ENCODE data around the gene TLCD3A. TPM values are rescaled to one million over a fixed set of nuclear protein-coding genes. Genes with fewer than 3 reads are reported as not detected.

Gene TLCD3A
- polyA plus RNA-seq, 1 of the 3 experiments (the other 2 are of a cell fraction): 31.7 TPM

GRCh38 chr17:720706-721539 is 11.5 kb upstream of the TLCD3A start:
- Histone ChIP-seq H3K79me2 (ENCODE audit: insufficient read depth) (no peaks in the 10 kb centered on the region), H2AFZ (ENCODE audit: low read depth) (no peak overlapping the region), H3K9me2 (no peaks in the 10 kb centered on the region), H4K20me1 (ENCODE audit: insufficient read depth) (no peaks in the 10 kb centered on the region), H3K4me2 (no peak overlapping the region), H3K9me3 (no peaks in the 10 kb centered on the region), H3K27ac (ENCODE audit: low read depth in 2 of 2, low read length in 1 of 2) (no peak overlapping the region), H3K9ac (no peak overlapping the region), H3K4me3 (ENCODE audit: low read depth in 2 of 2, low read length in 1 of 2) (no peak overlapping the region), H3K4me1 (ENCODE audit: control insufficient read depth in 1 of 2, insufficient read depth in 2 of 2, low read depth in 1 of 2, low read length in 1 of 2) (no peaks in the 10 kb centered on the region; a peak in 1 of 4 replicates), H3K27me3 (ENCODE audit: insufficient read depth) (no peaks in the 10 kb centered on the region), H3F3A (replicated peaks; ENCODE audit: insufficient read depth) (peaks cover 14% of the 10 kb centered on the region), H3K36me3 (replicated peaks in 1 of 2; ENCODE audit: control insufficient read depth in 1 of 2, insufficient read depth in 2 of 2, low read length in 1 of 2) (no peaks in the 10 kb centered on the region)
- WGBS (ENCODE audit: low lambda C conversion rate): 85% methylated on average over 13 of the region's 13 CpGs
- CTCF ChIA-PET: interaction anchor here (0.8 to 1.5 kb wide), 2 partner anchors 275 to 309 kb away, joined by 3 to 7 read pairs; partner anchors contain the start of gene TIMM22
- POLR2A ChIA-PET: no interaction called here
- no peak for DNase-seq
- TF ChIP-seq EZH2phosphoT487 (IDR thresholded peaks at IDR 0.05; ENCODE audit: borderline replicate concordance, low read depth): no peak

DNA sequence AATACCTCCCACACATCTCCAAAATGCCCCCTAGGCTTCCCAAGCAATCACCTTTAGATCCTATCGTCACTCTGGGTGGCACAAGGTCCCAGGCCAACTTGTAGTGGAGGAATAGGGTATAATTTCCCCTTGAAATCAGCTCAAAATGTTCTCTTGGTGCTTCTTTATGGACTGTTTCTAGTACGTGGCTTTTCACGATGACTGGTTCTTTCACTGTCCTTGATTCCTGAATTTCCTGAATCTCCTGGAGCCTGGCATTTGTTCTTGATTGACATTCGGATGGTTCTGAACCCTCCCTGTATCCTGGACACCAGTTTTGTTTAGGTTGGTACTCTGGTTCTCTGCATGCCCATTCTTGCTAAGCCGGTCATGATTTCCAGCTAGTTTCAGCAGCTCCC is 10.9 kb upstream of the TLCD3A start:
- ChIA-PET POLR2A (no interaction called here), CTCF (interaction anchor here (0.8 to 1.5 kb wide), 2 partner anchors 275 to 309 kb away, joined by 3 to 7 read pairs; partner anchors contain the start of gene TIMM22)
- Histone ChIP-seq H4K20me1 (ENCODE audit: insufficient read depth) (no peaks in the 10 kb centered on the region), H3K36me3 (replicated peaks in 1 of 2; ENCODE audit: control insufficient read depth in 1 of 2, insufficient read depth in 2 of 2, low read length in 1 of 2) (no peaks in the 10 kb centered on the region), H3K4me3 (ENCODE audit: low read depth in 2 of 2, low read length in 1 of 2) (no peak overlapping the region), H3K9me2 (no peaks in the 10 kb centered on the region), H2AFZ (ENCODE audit: low read depth) (no peak overlapping the region), H3F3A (replicated peaks; ENCODE audit: insufficient read depth) (peaks cover 10% of the 10 kb centered on the region), H3K9ac (no peak overlapping the region), H3K27ac (ENCODE audit: low read depth in 2 of 2, low read length in 1 of 2) (no peak overlapping the region), H3K4me1 (ENCODE audit: control insufficient read depth in 1 of 2, insufficient read depth in 2 of 2, low read depth in 1 of 2, low read length in 1 of 2) (no peaks in the 10 kb centered on the region), H3K4me2 (no peak overlapping the region), H3K79me2 (ENCODE audit: insufficient read depth) (no peaks in the 10 kb centered on the region), H3K27me3 (ENCODE audit: insufficient read depth) (no peaks in the 10 kb centered on the region), H3K9me3 (no peaks in the 10 kb centered on the region)
- TF ChIP-seq EP300 (IDR thresholded peaks at IDR 0.05; ENCODE audit: borderline replicate concordance in 1 of 2, low read depth in 1 of 2, low read length in 1 of 2) (no peak), RXRA (IDR thresholded peaks at IDR 0.05; ENCODE audit: borderline replicate concordance, low read depth) (no peak), TAF1 (IDR thresholded peaks at IDR 0.05; ENCODE audit: borderline replicate concordance, low read depth, low read length) (no peak), RAD21 (IDR thresholded peaks at IDR 0.05; ENCODE audit: low read length) (no peak), FOXM1 (IDR thresholded peaks at IDR 0.05; ENCODE audit: low read depth) (no peak), FOXJ3 (CRISPR knock-in tag; IDR thresholded peaks at IDR 0.05) (no peak), MAX (IDR thresholded peaks at IDR 0.05; ENCODE audit: low read depth) (no peak), NFIC (IDR thresholded peaks at IDR 0.05; ENCODE audit: borderline replicate concordance) (no peak), FOSL2 (IDR thresholded peaks at IDR 0.05; ENCODE audit: borderline replicate concordance, low read depth) (no peak), GABPA (IDR thresholded peaks at IDR 0.05; ENCODE audit: low read depth) (no peak), EZH2phosphoT487 (IDR thresholded peaks at IDR 0.05; ENCODE audit: borderline replicate concordance, low read depth) (no peak), ELF1 (IDR thresholded peaks at IDR 0.05) (no peak), SMC3 (IDR thresholded peaks at IDR 0.05; ENCODE audit: low read depth, low read length) (no peak), GATA2 (CRISPR knock-in tag; IDR thresholded peaks at IDR 0.05) (no peak)
- TF ChIP-seq, protein P1, sequence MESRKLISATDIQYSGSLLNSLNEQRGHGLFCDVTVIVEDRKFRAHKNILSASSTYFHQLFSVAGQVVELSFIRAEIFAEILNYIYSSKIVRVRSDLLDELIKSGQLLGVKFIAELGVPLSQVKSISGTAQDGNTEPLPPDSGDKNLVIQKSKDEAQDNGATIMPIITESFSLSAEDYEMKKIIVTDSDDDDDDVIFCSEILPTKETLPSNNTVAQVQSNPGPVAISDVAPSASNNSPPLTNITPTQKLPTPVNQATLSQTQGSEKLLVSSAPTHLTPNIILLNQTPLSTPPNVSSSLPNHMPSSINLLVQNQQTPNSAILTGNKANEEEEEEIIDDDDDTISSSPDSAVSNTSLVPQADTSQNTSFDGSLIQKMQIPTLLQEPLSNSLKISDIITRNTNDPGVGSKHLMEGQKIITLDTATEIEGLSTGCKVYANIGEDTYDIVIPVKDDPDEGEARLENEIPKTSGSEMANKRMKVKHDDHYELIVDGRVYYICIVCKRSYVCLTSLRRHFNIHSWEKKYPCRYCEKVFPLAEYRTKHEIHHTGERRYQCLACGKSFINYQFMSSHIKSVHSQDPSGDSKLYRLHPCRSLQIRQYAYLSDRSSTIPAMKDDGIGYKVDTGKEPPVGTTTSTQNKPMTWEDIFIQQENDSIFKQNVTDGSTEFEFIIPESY (IDR thresholded peaks at IDR 0.05; ENCODE audit: borderline replicate concordance, low read depth): no peak
- TF ChIP-seq, protein P2, sequence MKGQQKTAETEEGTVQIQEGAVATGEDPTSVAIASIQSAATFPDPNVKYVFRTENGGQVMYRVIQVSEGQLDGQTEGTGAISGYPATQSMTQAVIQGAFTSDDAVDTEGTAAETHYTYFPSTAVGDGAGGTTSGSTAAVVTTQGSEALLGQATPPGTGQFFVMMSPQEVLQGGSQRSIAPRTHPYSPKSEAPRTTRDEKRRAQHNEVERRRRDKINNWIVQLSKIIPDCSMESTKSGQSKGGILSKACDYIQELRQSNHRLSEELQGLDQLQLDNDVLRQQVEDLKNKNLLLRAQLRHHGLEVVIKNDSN (IDR thresholded peaks at IDR 0.05; ENCODE audit: borderline replicate concordance, low read depth): no peak
- TF ChIP-seq, protein P3, sequence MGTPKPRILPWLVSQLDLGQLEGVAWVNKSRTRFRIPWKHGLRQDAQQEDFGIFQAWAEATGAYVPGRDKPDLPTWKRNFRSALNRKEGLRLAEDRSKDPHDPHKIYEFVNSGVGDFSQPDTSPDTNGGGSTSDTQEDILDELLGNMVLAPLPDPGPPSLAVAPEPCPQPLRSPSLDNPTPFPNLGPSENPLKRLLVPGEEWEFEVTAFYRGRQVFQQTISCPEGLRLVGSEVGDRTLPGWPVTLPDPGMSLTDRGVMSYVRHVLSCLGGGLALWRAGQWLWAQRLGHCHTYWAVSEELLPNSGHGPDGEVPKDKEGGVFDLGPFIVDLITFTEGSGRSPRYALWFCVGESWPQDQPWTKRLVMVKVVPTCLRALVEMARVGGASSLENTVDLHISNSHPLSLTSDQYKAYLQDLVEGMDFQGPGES (IDR thresholded peaks at IDR 0.05; ENCODE audit: low read depth, low read length): no peak
- no peak for DNase-seq
- 87% methylated on average over 5 of the region's 5 CpGs for WGBS (ENCODE audit: low lambda C conversion rate)
